ENCODE measurements around the gene ADAM30.
A peak's percentile ranks its signal among the peaks of the same experiment; 100 is the strongest.

The ADAM30 gene

GRCh38 chr1:119906927-119907652 is 10.8 kb upstream of the ADAM30 start:
- DNase-seq: no peak

GRCh38 chr1:119903443-119903835 is 7.1 kb upstream of the ADAM30 start:
- no peak for DNase-seq

- DNase-seq: no peak
Measured at GRCh38 chr1:119902775-119903442, 6.6 kb upstream of the ADAM30 start.

- no peak for DNase-seq
Measured at GRCh38 chr1:119898981-119899720, 2.8 kb upstream of the ADAM30 start.

GRCh38 chr1:119898530-119898929 is 2.2 kb upstream of the ADAM30 start:
- no peak for DNase-seq

GRCh38 chr1:119895102-119895501 is 1.2 kb downstream of the ADAM30 start:
- no peak for DNase-seq

GRCh38 chr1:119893827-119894700 is 2.3 kb downstream of the ADAM30 start:
- no peak for DNase-seq

- no peak for DNase-seq
Measured at GRCh38 chr1:119893238-119893791, 3.0 kb downstream of the ADAM30 start.

GRCh38 chr1:119891386-119891785 is 4.9 kb downstream of the ADAM30 start:
- DNase-seq: no peak

GRCh38 chr1:119888476-119888875 is 7.8 kb downstream of the ADAM30 start:
- DNase-seq: no peak

GRCh38 chr1:119887427-119887826 is 8.9 kb downstream of the ADAM30 start:
- DNase-seq: no peak

GRCh38 chr1:119885903-119886783 is 10.2 kb downstream of the ADAM30 start:
- peak; percentile 54 for DNase-seq

GRCh38 chr1:119884711-119885110 is 11.6 kb downstream of the ADAM30 start:
- no peak for DNase-seq

- no peak for DNase-seq
Measured at GRCh38 chr1:119883826-119884225, 12.5 kb downstream of the ADAM30 start.

GRCh38 chr1:119882132-119883049 is 13.9 kb downstream of the ADAM30 start:
- no peak for DNase-seq

GRCh38 chr1:119879510-119880434 is 16.5 kb downstream of the ADAM30 start:
- no peak for DNase-seq

- no peak for DNase-seq
Measured at GRCh38 chr1:119878171-119878570, 18.1 kb downstream of the ADAM30 start.

GRCh38 chr1:119874186-119874585 is 22.1 kb downstream of the ADAM30 start:
- DNase-seq: no peak
